ENCODE measurements around the gene ZBTB34.

Gene ZBTB34

DNA sequence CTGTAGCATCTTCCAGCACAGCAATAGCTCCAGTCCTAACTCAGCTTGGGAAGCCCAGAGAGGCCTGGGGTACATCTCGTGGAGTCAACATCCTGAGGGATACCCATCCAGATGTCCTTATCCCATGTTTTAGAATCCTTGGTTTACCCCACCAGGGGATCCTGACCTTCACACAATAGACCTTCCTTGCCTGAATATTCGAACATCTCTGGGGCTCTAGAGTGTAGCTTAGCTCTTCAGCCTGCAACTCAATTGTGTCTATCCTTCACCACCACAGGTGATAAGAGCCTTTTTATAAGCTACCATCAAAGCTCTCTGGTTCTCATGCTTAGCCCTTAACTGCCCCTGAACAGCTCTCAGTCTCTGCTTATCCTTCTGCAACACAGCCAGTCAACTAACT, 46.6 kb downstream of the ZBTB34 start:
- no peak overlapping the region for H3K14ac ChIP-seq (ENCODE audit: low read length)
- H2BK120ac ChIP-seq (ENCODE audit: low read depth, low read length): no peak overlapping the region
- no peaks in the 10 kb centered on the region for H3K79me1 ChIP-seq (ENCODE audit: low read depth, low read length)
- DNase-seq (ENCODE audit: low spot score): no peak
- no peak overlapping the region for H3K4ac ChIP-seq (ENCODE audit: low read length)
- no CpG with 5 or more reads among the region's 2 CpGs for WGBS, 2 donors (ENCODE audit: extremely low coverage in 2 of 2, insufficient read length in 2 of 2, insufficient replicate concordance in 1 of 2)
- H4K91ac ChIP-seq (ENCODE audit: low read depth, low read length, poor library complexity): no peak overlapping the region
- no peak overlapping the region for H3K23ac ChIP-seq (ENCODE audit: low read depth, low read length, poor library complexity)
- no peak overlapping the region for H3K4me3 ChIP-seq (ENCODE audit: low read length in 2 of 2)
- no peak overlapping the region for H3K4me2 ChIP-seq (ENCODE audit: insufficient read depth, low read length, poor library complexity, severe bottlenecking)
- no peak overlapping the region for H2BK5ac ChIP-seq (ENCODE audit: low read length)
- no peak overlapping the region for H4K8ac ChIP-seq (ENCODE audit: low read depth, low read length)
- no peak overlapping the region for H2AK5ac ChIP-seq (ENCODE audit: low read depth, low read length)
- H3K18ac ChIP-seq (ENCODE audit: low read length): no peak overlapping the region
- H2BK12ac ChIP-seq (ENCODE audit: low read length): no peak overlapping the region
- no peaks in the 10 kb centered on the region for H3K9me3 ChIP-seq (replicated peaks in 1 of 2; ENCODE audit: control insufficient read depth in 2 of 2, insufficient read depth in 1 of 2, low read depth in 1 of 2, low read length in 2 of 2)
- no peak overlapping the region for H2AFZ ChIP-seq (ENCODE audit: low read length)
- no peak overlapping the region for H2BK15ac ChIP-seq (ENCODE audit: low read length)
- no peak overlapping the region for H3K9ac ChIP-seq (ENCODE audit: low read depth, low read length, poor library complexity)
- no peaks in the 10 kb centered on the region for H3K4me1 ChIP-seq (ENCODE audit: control insufficient read depth in 2 of 2, insufficient read depth in 1 of 2, low read depth in 1 of 2, low read length in 2 of 2)
- H3K36me3 ChIP-seq (replicated peaks in 1 of 2; ENCODE audit: control insufficient read depth in 2 of 2, insufficient read depth in 2 of 2, low read length in 2 of 2): no peaks in the 10 kb centered on the region
- H3K27me3 ChIP-seq (ENCODE audit: control insufficient read depth in 3 of 3, insufficient read depth in 3 of 3, low read depth in 1 of 3, low read length in 3 of 3): peaks cover 0 to 3% (median 0%) of the 10 kb centered on the region in 3 experiments
- no peak overlapping the region for H3K27ac ChIP-seq (replicated peaks; ENCODE audit: low read length)

DNA sequence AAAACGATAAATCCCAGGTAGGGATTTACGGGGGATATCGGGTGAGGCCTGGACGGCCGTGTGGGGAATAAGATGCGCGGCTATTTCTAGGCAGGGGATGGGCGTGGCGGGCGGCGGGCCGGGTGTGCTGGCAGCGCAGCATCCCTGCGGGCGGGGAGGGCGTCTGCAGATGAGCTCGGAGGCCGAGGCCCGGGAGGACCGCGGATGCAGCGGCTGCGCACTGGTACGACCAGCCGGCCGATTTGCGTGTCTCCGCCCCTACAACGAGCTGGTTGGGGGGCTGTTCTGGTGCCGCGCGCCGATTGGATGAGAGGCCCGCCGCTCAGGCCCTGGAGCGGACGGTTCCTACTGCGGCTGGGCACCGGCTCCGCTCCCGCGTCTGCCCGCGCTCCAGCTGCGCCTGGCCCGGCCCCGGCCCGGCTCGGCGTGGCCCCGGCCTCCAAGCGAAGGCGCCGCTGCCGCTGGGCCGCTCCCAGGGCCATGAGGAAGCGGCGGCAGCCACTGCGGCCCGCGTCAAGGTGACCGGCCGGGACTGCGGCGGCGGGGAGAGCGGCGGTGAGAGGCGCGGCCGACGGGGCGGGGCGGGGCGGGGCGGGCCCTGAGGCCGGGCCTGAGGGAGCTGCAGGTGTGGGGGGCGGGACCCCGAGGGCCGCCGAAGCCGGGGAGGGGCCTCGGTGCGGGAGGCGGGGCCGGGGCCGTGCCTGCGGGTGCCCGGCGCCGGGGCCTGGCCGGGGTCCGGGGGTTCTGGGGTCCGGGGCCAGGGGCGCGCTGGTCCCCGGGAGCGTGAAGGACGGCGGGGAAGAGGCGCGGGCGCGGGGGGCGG, 54.2 kb downstream of the ZBTB34 start, which contains the start of gene RALGPS1:
RALGPS1 (plus strand) TSS at position 325 of the 823 bp plus-strand sequence. CDS start 47,508 bp downstream, outside the sequence.
- Histone ChIP-seq H2BK5ac (ENCODE audit: low read length) (no peak within 1 kb of the TSS), H3K9me3 (replicated peaks in 1 of 2; ENCODE audit: control insufficient read depth in 2 of 2, insufficient read depth in 1 of 2, low read depth in 1 of 2, low read length in 2 of 2) (no peaks in the 10 kb centered on the region), H4K91ac (ENCODE audit: low read depth, low read length, poor library complexity) (no peak within 1 kb of the TSS), H3K23ac (ENCODE audit: low read depth, low read length, poor library complexity) (peak within 1 kb of the TSS; percentile 69), H3K4me3 (ENCODE audit: low read length in 2 of 2) (peak within 1 kb of the TSS; percentile 56 to 88), H3K36me3 (replicated peaks in 1 of 2; ENCODE audit: control insufficient read depth in 2 of 2, insufficient read depth in 2 of 2, low read length in 2 of 2) (no peaks in the 10 kb centered on the region), H3K4me1 (ENCODE audit: control insufficient read depth in 2 of 2, insufficient read depth in 1 of 2, low read depth in 1 of 2, low read length in 2 of 2) (peaks cover 3 to 10% of the 10 kb centered on the region in 2 donors), H3K27me3 (ENCODE audit: control insufficient read depth in 3 of 3, insufficient read depth in 3 of 3, low read depth in 1 of 3, low read length in 3 of 3) (peaks cover 0 to 30% (median 19%) of the 10 kb centered on the region in 3 experiments), H3K4me2 (ENCODE audit: insufficient read depth, low read length, poor library complexity, severe bottlenecking) (peak within 1 kb of the TSS; percentile 73), H3K9ac (ENCODE audit: low read depth, low read length, poor library complexity) (peak within 1 kb of the TSS; percentile 70), H3K14ac (ENCODE audit: low read length) (peak within 1 kb of the TSS; percentile 21), H2BK12ac (ENCODE audit: low read length) (no peak within 1 kb of the TSS), H2BK120ac (ENCODE audit: low read depth, low read length) (no peak within 1 kb of the TSS), H2BK15ac (ENCODE audit: low read length) (no peak within 1 kb of the TSS), H2AK5ac (ENCODE audit: low read depth, low read length) (no peak within 1 kb of the TSS), H3K27ac (replicated peaks; ENCODE audit: low read length) (peak within 1 kb of the TSS; percentile 79), H3K79me1 (ENCODE audit: low read depth, low read length) (no peaks in the 10 kb centered on the region), H3K4ac (ENCODE audit: low read length) (no peak within 1 kb of the TSS), H2AFZ (ENCODE audit: low read length) (peak within 1 kb of the TSS; percentile 96), H3K18ac (ENCODE audit: low read length) (peak within 1 kb of the TSS; percentile 90), H4K8ac (ENCODE audit: low read depth, low read length) (peak within 1 kb of the TSS; percentile 43)
- peak; percentile 92 for DNase-seq (ENCODE audit: low spot score)
- WGBS, 2 donors (ENCODE audit: extremely low coverage in 2 of 2, insufficient read length in 2 of 2, insufficient replicate concordance in 1 of 2): no CpG with 5 or more reads among the region's 105 CpGs

- Histone ChIP-seq H2BK15ac (ENCODE audit: low read length) (no peak overlapping the region), H3K4me1 (ENCODE audit: control insufficient read depth in 2 of 2, insufficient read depth in 1 of 2, low read depth in 1 of 2, low read length in 2 of 2) (peaks cover 3 to 10% of the 10 kb centered on the region in 2 donors), H2BK12ac (ENCODE audit: low read length) (no peak overlapping the region), H4K91ac (ENCODE audit: low read depth, low read length, poor library complexity) (no peak overlapping the region), H2AK5ac (ENCODE audit: low read depth, low read length) (no peak overlapping the region), H3K14ac (ENCODE audit: low read length) (no peak overlapping the region), H3K27ac (replicated peaks; ENCODE audit: low read length) (no peak overlapping the region), H3K36me3 (replicated peaks in 1 of 2; ENCODE audit: control insufficient read depth in 2 of 2, insufficient read depth in 2 of 2, low read length in 2 of 2) (no peaks in the 10 kb centered on the region), H3K9me3 (replicated peaks in 1 of 2; ENCODE audit: control insufficient read depth in 2 of 2, insufficient read depth in 1 of 2, low read depth in 1 of 2, low read length in 2 of 2) (no peaks in the 10 kb centered on the region), H2BK5ac (ENCODE audit: low read length) (no peak overlapping the region), H2AFZ (ENCODE audit: low read length) (peak overlapping the region; percentile 96), H3K23ac (ENCODE audit: low read depth, low read length, poor library complexity) (peak overlapping the region; percentile 69), H3K4me3 (ENCODE audit: low read length in 2 of 2) (peak overlapping the region; percentile 56 to 77), H3K4ac (ENCODE audit: low read length) (no peak overlapping the region), H3K27me3 (ENCODE audit: control insufficient read depth in 3 of 3, insufficient read depth in 3 of 3, low read depth in 1 of 3, low read length in 3 of 3) (peaks cover 0 to 30% (median 19%) of the 10 kb centered on the region in 3 experiments), H3K18ac (ENCODE audit: low read length) (peak overlapping the region; percentile 22), H3K9ac (ENCODE audit: low read depth, low read length, poor library complexity) (peak overlapping the region; percentile 9), H4K8ac (ENCODE audit: low read depth, low read length) (no peak overlapping the region), H3K79me1 (ENCODE audit: low read depth, low read length) (no peaks in the 10 kb centered on the region), H2BK120ac (ENCODE audit: low read depth, low read length) (no peak overlapping the region), H3K4me2 (ENCODE audit: insufficient read depth, low read length, poor library complexity, severe bottlenecking) (peak overlapping the region; percentile 73)
- no CpG with 5 or more reads among the region's 43 CpGs for WGBS, 2 donors (ENCODE audit: extremely low coverage in 2 of 2, insufficient read length in 2 of 2, insufficient replicate concordance in 1 of 2)
- DNase-seq (ENCODE audit: low spot score): peak; percentile 17
Observed at GRCh38 chr9:126915281-126915816, 54.9 kb downstream of the ZBTB34 start.
